CD4-positive, alpha-beta T cell treated with Interleukin-15 for 1 hour (primary cell): ENCODE measurements around the gene RFXANK.
"Not testable (repeated sequence)": the region's sequence is repeated elsewhere in the genome, so short reads cannot be mapped to it uniquely, and the experiment has no call there.

Experiments
- DNase-seq: peaks from one replicate; pipeline ENCODE4 v3.0.0-alpha.2; 2020

RFXANK gene

GRCh38 chr19:19206938-19207337, 14.9 kb downstream of the RFXANK start:
- DNase-seq, result no peak

- no peak for DNase-seq
Measured at GRCh38 chr19:19207637-19208572, 15.8 kb downstream of the RFXANK start.

GRCh38 chr19:19209372-19209771, 17.3 kb downstream of the RFXANK start:
- no peak for DNase-seq

DNA sequence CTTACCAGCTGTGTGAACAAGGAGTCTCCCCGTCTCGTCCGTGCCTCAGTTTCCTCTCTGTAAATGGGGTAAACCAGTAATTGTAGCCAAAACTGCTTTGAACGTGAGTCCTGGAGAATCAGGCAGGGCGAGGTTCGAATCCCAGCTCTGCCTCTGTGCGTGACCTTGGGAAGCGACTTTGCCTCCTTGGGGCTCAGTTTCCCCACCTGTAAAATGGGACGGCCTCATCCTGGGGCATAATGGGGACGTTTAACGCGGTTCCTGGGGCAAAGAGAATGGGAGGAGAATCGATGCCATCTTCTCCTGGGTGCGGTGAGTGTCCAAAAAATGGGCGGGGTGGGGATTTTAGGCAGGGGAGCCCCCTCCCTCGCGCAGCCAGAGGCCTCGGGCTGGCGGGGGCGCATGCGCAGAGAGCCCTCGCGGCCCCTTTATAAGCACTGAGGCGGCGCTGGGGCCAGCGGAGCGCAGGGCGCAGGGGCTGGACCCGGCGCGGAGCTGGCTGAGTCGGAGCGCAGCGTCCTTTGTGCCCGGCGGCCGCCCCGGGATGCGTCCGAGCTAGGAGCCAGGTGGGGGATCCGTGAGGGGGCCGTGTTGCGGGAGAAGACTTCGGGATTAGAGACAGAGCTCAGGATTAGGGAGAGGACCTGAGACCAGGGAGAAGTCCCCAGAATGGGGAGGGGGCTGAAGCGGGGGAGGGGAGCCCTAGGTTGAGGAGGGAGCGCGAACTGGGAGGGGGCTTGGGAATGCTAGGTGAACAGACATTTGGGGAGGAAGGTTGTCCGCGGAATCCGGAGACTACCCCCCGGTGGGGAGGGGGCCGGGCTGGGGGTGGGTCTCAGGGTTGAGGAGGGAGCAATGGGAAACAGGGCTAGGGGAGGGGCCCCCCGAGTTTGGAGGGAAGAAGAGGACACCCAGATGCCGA, 19.7 kb downstream of the RFXANK start, which contains the start of gene NCAN:
Gene NCAN, plus strand, starts transcription at position 460 of the 922 bp plus-strand sequence. CDS start 4,996 bp downstream, outside the sequence.
- DNase-seq, result no peak

DNA sequence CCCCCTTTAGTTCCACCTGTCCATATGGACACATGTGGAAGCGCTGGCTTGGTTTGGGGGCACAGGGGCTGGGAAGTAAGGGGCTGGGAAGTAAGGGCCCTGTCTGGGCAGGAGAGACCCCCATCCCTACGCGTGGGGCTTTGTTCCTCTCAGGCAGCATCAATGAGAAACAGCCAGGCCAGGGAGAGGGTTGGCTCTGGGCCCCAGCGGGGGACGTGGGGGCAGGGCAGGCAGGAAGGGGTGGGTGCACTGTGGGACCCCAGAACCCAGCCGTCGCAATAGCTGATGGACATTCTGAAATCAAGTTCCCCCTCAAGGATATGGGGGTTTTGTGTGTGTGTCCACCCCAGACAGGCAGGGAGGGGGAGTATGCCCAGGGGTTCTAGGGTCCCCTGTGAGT, 20.9 kb downstream of the RFXANK start:
- DNase-seq, result no peak

DNA sequence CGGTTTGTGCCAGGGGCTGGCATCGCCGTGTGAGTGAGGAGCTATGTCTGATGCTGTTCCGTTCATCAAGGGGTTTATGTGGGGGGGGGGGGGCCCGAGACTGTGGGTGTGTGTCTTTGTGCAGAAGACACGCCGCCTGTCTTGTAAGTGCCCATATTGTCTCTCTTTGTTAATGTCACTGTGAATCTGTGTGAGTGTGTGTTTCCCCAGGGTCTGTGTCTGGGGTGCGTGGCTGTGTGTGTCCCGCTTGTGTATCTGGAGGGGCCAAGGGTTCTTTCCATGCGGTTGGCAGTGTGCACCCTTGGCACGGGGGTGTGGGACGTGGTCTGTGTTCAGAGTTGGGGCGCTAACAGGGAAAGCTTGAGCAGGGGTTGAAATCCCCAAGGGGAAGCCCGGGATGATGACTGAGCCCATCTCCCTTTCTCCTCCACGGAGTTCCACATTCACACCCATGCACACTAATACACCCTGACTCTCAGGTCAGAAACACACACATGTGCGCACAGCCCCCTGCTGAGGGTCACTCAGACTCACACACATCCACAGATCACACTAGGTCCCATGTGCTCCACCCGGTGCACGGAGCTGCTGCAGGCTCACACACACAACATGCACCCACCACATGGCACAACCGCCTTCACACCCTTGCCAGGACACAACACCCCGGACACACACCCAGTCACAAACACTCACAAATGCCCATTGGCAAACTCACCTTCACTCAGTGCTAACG, 21.5 kb downstream of the RFXANK start:
- DNase-seq, result no peak

DNA sequence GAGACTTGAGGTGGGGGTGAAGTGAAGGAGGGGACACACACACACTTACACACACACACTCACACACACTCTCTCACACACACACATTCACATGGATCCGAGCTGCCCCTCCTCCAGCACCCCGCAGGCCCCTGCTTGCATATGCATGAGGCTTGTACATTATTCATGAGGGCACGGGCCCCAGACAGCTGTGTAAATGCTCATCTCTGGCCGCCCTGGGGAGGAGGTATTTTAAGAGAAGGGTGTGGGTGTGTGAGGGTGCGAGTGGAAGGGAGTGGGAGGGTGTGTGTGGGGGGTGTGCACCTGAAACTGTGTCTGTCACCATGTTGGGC, 22.1 kb downstream of the RFXANK start:
- DNase-seq, result no peak

- no peak for DNase-seq
Measured at GRCh38 chr19:19214892-19215291, 22.8 kb downstream of the RFXANK start.

DNA sequence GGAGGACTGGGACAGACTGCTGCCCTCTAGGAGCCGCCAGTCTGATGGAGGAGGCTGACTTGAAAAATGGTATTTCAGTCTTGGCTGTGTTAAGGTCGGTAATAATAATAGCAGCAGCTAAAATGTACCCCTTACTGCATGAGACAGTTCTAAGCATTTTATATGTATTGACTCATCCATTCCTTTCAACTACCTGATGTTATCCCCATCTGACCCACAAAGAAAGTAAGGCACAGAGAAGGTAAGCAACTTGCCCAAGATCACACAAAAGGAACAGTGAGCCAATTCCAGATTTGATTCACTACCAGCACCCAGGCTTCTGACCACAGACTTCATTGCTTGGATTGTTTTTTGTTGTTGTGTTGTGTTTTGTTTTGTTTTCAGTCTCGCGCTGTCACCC, 23.7 kb downstream of the RFXANK start:
- no peak for DNase-seq

DNA sequence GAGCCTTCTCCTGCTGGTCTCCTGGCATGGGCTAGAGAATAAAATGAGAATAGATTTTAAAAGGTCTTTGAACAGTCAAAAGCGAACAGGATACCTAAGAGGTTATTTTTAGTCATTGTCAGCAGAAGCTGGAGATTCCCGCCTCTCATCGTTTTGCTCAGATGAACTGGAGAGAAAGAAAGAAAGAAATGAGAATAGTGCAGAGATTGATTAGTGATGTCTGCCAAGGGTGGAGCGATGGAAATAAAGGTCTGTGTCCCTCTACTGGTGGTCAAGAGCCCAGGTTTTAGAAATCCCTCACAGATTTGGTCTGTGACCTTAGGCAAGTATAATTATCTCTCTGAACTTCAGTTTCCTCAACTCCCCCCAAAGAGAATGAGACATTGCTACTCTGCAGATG, 25.0 kb downstream of the RFXANK start:
- DNase-seq, result no peak

- no peak for DNase-seq
Measured at GRCh38 chr19:19218911-19219310, 26.9 kb downstream of the RFXANK start.

DNA sequence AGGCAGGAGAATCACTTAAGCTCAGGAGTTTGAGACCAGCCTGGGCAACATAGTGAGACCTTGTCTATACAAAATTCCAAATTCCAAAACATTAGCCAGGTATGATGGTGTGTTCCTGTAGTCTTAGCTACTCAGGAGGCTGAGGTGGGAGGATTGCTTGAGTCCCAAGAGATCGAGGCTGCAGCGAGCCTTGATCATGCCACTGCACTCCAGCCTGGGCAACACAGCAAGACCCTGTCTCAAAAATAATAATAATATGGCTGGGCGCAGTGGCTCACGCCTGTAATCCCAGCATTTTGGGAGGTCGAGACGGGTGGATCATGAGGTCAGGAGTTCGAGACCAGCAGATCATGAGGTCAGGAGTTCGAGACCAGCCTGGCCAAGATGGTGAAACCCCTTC, 28.9 kb downstream of the RFXANK start:
- DNase-seq, result not testable (repeated sequence)

DNA sequence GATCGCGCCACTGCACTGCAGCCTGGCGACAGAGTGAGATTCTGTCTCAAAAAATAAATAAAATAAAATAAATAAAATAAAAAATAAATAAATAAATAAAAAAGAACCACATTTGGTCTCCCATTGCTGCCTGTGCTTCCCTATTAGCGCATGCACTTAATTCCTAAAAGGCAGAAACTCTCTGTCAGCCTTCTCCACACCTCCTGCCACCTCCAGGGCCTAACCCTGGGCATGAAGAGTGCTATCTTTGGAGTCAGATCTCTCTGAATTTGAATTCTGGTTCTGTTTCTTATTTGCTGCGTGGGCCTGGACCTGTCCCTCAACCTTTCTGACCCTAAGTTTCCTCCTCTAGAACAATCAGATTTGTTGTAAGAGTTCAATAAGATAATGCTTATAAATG, 31.0 kb downstream of the RFXANK start:
- no peak for DNase-seq

DNA sequence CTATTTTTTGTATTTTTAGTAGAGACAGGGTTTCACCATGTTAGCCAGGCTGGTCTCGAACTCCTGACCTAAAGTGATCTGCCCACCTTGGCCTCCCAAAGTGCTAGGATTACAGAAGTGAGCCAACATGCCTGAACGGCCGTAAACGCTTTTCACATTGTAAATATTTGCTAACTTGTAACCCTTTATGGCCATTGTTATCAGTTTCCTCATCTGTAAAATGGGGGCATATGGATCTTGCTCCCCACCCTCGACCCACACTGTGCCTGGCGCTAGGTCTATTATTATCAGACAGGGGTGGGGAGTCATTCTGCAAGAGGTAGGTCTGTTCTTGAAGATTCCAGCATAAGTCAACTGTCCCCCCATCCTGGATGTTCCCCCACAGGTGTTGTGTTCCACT, 31.6 kb downstream of the RFXANK start:
- no peak for DNase-seq

- DNase-seq, result no peak
Measured at GRCh38 chr19:19224150-19224851, 32.2 kb downstream of the RFXANK start.

GRCh38 chr19:19224852-19225494, 32.9 kb downstream of the RFXANK start:
- DNase-seq, result peak; percentile 76

DNA sequence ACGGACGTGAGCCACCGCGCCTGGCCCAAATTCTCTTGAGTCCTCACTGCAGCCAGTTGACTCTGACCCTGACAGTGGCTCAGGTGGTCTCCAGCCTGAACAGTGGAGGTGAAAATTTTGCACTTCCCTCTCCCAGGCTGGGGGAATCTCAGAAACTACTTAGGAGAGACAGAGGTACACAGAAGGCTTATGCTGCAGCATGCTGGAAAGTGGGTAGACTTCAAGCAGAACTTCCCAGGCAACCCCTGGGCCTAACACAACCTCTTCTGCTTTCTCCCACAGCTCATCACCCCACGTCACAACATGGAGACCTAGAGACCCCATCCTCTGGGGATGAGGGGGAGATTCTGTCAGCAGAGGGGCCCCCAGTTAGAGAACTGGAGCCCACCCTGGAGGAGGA, 34.1 kb downstream of the RFXANK start:
- DNase-seq, result no peak

GRCh38 chr19:19226663-19227062, 34.6 kb downstream of the RFXANK start:
- DNase-seq, result no peak

GRCh38 chr19:19227217-19227616, 35.2 kb downstream of the RFXANK start:
- DNase-seq, result no peak

DNA sequence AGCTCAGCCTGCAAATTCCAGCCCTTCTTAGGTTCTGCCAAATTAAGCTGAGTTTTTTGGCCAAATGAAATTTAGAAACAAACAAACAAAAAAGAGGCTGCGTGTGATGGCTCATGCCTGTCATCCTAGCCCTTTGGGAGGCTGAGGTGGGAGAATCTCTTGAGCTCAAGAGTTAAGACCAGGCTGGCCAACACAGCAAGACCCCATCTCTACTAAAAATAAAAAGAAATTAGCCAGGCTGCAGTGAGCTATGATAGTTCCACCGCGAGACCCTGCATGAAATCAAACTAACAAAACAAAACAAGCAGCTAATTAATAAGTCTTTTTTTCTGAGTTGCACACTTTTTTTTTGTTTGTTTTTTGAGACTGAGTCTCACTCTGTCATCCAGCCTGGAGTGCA, 37.6 kb downstream of the RFXANK start:
- no peak for DNase-seq

GRCh38 chr19:19230999-19231398, 38.9 kb downstream of the RFXANK start:
- no peak for DNase-seq

GRCh38 chr19:19232261-19232721, 40.2 kb downstream of the RFXANK start:
- DNase-seq, result no peak
